Right lung (tissue), 5 donors: ENCODE results near the gene PCDHGA8. TPM values are rescaled to one million over a fixed set of nuclear protein-coding genes. Genes with fewer than 3 reads are reported as not detected.
"Not testable (repeated sequence)": the region's sequence is repeated elsewhere in the genome, so short reads cannot be mapped to it uniquely, and the experiment has no call there.

Experiments used
- DNase-seq, 2 donors: peaks; one replicate each; pipeline ENCODE4 v3.0.0-alpha.2; 2013
- polyA plus RNA-seq, 5 donors: library from polyadenylated mRNA; unstranded; fragments of 120-200 nt; gene quantifications; one replicate each; pipeline versions ENCODE4 v1.2.1 to v1.2.3, GENCODE V29; 2013; ENCODE audit warnings: inconsistent platforms in 1 of 5, low replicate concordance in 1 of 5; ENCODE audit not compliant: insufficient read length in 5 of 5, insufficient read depth in 1 of 5

Gene PCDHGA8
- polyA plus RNA-seq, 5 donors, result 0.50 to 1.1 (median 0.74) TPM

- no peak for DNase-seq
Measured at GRCh38 chr5:141430332-141431113, 38.1 kb downstream of the PCDHGA8 start, which contains the start of gene PCDHGA12. TSS of gene PCDHGA12 (plus strand) at chr5:141430507. CDS start at chr5:141430760, 253 bp downstream.

GRCh38 chr5:141431286-141431685 is 38.9 kb downstream of the PCDHGA8 start:
- DNase-seq, result no peak

DNA sequence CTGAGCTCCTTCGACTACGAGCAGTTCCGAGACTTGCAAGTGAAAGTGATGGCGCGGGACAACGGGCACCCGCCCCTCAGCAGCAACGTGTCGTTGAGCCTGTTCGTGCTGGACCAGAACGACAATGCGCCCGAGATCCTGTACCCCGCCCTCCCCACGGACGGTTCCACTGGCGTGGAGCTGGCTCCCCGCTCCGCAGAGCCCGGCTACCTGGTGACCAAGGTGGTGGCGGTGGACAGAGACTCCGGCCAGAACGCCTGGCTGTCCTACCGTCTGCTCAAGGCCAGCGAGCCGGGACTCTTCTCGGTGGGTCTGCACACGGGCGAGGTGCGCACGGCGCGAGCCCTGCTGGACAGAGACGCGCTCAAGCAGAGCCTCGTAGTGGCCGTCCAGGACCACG is 39.9 kb downstream of the PCDHGA8 start:
- not testable (repeated sequence) for DNase-seq

DNA sequence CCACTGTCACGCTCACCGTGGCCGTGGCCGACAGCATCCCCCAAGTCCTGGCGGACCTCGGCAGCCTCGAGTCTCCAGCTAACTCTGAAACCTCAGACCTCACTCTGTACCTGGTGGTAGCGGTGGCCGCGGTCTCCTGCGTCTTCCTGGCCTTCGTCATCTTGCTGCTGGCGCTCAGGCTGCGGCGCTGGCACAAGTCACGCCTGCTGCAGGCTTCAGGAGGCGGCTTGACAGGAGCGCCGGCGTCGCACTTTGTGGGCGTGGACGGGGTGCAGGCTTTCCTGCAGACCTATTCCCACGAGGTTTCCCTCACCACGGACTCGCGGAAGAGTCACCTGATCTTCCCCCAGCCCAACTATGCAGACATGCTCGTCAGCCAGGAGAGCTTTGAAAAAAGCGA is 40.3 kb downstream of the PCDHGA8 start:
- not testable (repeated sequence) for DNase-seq

GRCh38 chr5:141434006-141434405 is 41.6 kb downstream of the PCDHGA8 start:
- no peak for DNase-seq

DNA sequence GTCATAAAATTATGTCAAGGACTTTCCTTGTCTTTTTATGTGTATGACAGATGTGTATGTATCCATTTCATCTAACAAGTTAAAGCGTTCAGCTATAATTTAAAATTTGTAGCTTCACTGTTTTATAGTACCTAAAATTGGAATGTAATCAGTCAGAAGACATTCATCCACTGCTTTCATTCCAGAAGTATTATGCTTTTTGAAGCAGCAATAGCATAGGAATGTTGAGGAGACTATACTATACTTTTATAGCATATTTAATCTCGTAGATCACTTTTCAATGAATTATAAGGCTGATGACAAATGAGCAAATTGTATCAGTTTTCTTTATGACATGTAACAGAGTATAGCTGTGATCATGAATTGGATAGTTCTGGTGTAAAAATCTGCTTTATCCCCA is 44.8 kb downstream of the PCDHGA8 start:
- no peak for DNase-seq

- no peak for DNase-seq
Measured at GRCh38 chr5:141439411-141440141, 47.1 kb downstream of the PCDHGA8 start.

DNA sequence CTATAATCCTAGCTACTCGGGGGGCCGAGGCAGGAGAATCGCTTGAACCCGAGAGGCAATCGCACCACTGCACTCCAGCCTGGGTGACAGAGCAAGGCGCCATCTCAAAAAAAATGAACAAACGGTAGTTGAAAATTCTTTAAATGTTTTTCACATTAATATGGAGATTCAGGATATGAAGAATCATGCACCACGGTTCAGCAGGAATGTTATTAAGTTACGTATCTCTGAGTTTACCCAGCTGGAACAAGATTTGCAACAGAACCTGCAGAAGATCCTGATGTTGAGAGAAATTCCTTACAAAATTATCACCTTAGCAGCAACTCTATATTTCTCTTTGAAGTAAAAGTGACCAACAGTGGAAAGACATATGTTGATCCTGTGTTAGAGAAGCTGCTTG is 47.9 kb downstream of the PCDHGA8 start:
- no peak for DNase-seq

DNA sequence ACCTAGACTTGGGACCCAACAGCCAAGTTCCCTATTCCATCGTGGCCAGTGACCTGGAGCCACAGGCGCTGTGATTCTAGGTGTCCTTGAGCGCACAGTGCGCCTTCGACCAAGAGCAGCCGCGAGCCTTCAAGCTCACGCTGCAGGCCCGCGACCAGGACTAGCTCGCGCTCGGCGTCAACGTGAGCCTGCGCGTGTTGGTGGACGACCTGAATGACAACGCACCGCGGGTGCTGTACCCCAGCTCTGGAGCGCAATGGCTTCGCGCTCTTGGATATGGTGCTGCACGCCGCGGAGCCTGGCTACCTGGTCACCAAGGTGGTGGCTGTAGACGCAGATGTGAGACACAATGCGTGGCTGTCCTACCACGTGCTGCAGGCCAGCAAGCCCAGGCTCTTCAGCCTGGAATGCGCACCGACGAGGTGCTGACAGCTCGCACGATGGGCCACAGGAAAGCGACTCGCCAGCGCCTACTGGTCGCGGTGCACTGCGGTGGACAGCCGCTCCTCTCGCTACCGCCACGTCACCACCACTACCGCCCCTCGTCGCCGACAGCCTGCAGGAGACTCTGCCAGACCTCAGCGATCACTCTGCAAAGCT is 49.2 kb downstream of the PCDHGA8 start:
- no peak for DNase-seq

Other genes starting within 250 kb of the PCDHGA8 start
- gene PCDHB6, start 242.6 kb upstream of the PCDHGA8 start, polyA plus RNA-seq, result 1 to 10 TPM; 2.5 to 3.7 (median 3.0) TPM
- 1 to 10 TPM; 3.9 to 6.0 (median 4.7) TPM for gene PCDHB7, start 220.0 kb upstream of the PCDHGA8 start, polyA plus RNA-seq
- 1 to 10 TPM; 1.1 to 2.5 (median 2.2) TPM for gene PCDHB8, start 214.8 kb upstream of the PCDHGA8 start, polyA plus RNA-seq
- gene PCDHB16, start 210.2 kb upstream of the PCDHGA8 start, polyA plus RNA-seq, result 1 to 10 TPM; 4.7 to 6.6 (median 4.9) TPM
- gene PCDHB9, start 205.5 kb upstream of the PCDHGA8 start, polyA plus RNA-seq, result 1 to 10 TPM; 3.1 to 5.6 (median 4.0) TPM
- gene PCDHB10, start 200.3 kb upstream of the PCDHGA8 start, polyA plus RNA-seq, result 1 to 10 TPM; 5.0 to 7.5 (median 6.9) TPM
- 1 to 10 TPM; 1.7 to 4.5 (median 3.3) TPM for gene PCDHB11, start 193.0 kb upstream of the PCDHGA8 start, polyA plus RNA-seq
- 1 to 10 TPM; 4.3 to 6.6 (median 5.4) TPM for gene PCDHB12, start 183.9 kb upstream of the PCDHGA8 start, polyA plus RNA-seq
- gene PCDHB13, start 178.7 kb upstream of the PCDHGA8 start, polyA plus RNA-seq, result 1 to 10 TPM; 3.9 to 6.0 (median 5.0) TPM
- gene PCDHB14, start 169.3 kb upstream of the PCDHGA8 start, polyA plus RNA-seq, result 10 to 100 TPM in 1 of 5 donors, 1 to 10 TPM in 4; 9.1 to 10.3 (median 9.3) TPM
- 10 to 100 TPM in 3 of 5 donors, 1 to 10 TPM in 2; 9.4 to 13.2 (median 10.2) TPM for gene PCDHB15, start 147.2 kb upstream of the PCDHGA8 start, polyA plus RNA-seq
- gene SLC25A2, start 88.6 kb upstream of the PCDHGA8 start, polyA plus RNA-seq, result under 1 TPM; 0.08 to 0.26 (median 0.17) TPM
- gene TAF7, start 71.8 kb upstream of the PCDHGA8 start, polyA plus RNA-seq, result 100 to 1,000 TPM; 124 to 151 (median 140) TPM
- 1 to 10 TPM in 1 of 5 donors, under 1 TPM in 4; 0.50 to 1.0 (median 0.72) TPM for gene PCDHGA1, start 62.1 kb upstream of the PCDHGA8 start, polyA plus RNA-seq
- gene PCDHGA2, start 53.9 kb upstream of the PCDHGA8 start, polyA plus RNA-seq, result 1 to 10 TPM; 3.0 to 7.3 (median 4.2) TPM
- gene PCDHGA3, start 48.8 kb upstream of the PCDHGA8 start, polyA plus RNA-seq, result 1 to 10 TPM; 2.0 to 3.9 (median 2.8) TPM
- gene PCDHGB1, start 42.5 kb upstream of the PCDHGA8 start, polyA plus RNA-seq, result 1 to 10 TPM; 1.2 to 1.7 (median 1.7) TPM
- gene PCDHGA4, start 37.6 kb upstream of the PCDHGA8 start, polyA plus RNA-seq, result 1 to 10 TPM; 1.9 to 3.3 (median 2.4) TPM
- 1 to 10 TPM; 4.0 to 6.0 (median 4.3) TPM for gene PCDHGB2, start 32.6 kb upstream of the PCDHGA8 start, polyA plus RNA-seq
- gene PCDHGA5, start 28.5 kb upstream of the PCDHGA8 start, polyA plus RNA-seq, result 1 to 10 TPM; 2.7 to 4.5 (median 3.7) TPM
- 1 to 10 TPM; 2.0 to 3.0 (median 2.5) TPM for gene PCDHGB3, start 22.4 kb upstream of the PCDHGA8 start, polyA plus RNA-seq
- 1 to 10 TPM; 4.2 to 6.1 (median 4.6) TPM for gene PCDHGA6, start 18.7 kb upstream of the PCDHGA8 start, polyA plus RNA-seq
- 1 to 10 TPM; 1.7 to 2.1 (median 1.9) TPM for gene PCDHGA7, start 9.9 kb upstream of the PCDHGA8 start, polyA plus RNA-seq
- gene PCDHGB4, start 4.9 kb upstream of the PCDHGA8 start, polyA plus RNA-seq, result 1 to 10 TPM; 3.1 to 5.0 (median 4.2) TPM
- 1 to 10 TPM; 6.8 to 8.5 (median 7.7) TPM for gene PCDHGB5, start 5.3 kb downstream of the PCDHGA8 start, polyA plus RNA-seq
- 1 to 10 TPM; 4.4 to 8.3 (median 5.7) TPM for gene PCDHGA9, start 10.1 kb downstream of the PCDHGA8 start, polyA plus RNA-seq
- 1 to 10 TPM; 6.4 to 9.3 (median 7.8) TPM for gene PCDHGB6, start 15.4 kb downstream of the PCDHGA8 start, polyA plus RNA-seq
- gene PCDHGA10, start 20.4 kb downstream of the PCDHGA8 start, polyA plus RNA-seq, result 1 to 10 TPM; 4.2 to 5.4 (median 4.5) TPM
- gene PCDHGB7, start 25.0 kb downstream of the PCDHGA8 start, polyA plus RNA-seq, result 10 to 100 TPM; 13.1 to 15.2 (median 13.9) TPM
- gene PCDHGA11, start 28.4 kb downstream of the PCDHGA8 start, polyA plus RNA-seq, result 1 to 10 TPM; 2.7 to 4.4 (median 3.2) TPM
- gene PCDHGA12, start 37.9 kb downstream of the PCDHGA8 start, polyA plus RNA-seq, result 1 to 10 TPM; 2.3 to 4.3 (median 3.4) TPM
- gene PCDHGC3, start 83.3 kb downstream of the PCDHGA8 start, polyA plus RNA-seq, result 100 to 1,000 TPM; 102 to 151 (median 113) TPM
- 1 to 10 TPM; 1.5 to 2.7 (median 1.7) TPM for gene PCDHGC4, start 92.4 kb downstream of the PCDHGA8 start, polyA plus RNA-seq
- gene PCDHGC5, start 96.4 kb downstream of the PCDHGA8 start, polyA plus RNA-seq, result 1 to 10 TPM in 2 of 5 donors, under 1 TPM in 3; 0.76 to 1.2 (median 0.85) TPM
- gene DIAPH1, start 226.4 kb downstream of the PCDHGA8 start, polyA plus RNA-seq, result 10 to 100 TPM; 43.3 to 54.3 (median 47.7) TPM
- 100 to 1,000 TPM in 4 of 5 donors, 10 to 100 TPM in 1; 95.5 to 120 (median 106) TPM for gene HDAC3, start 244.2 kb downstream of the PCDHGA8 start, polyA plus RNA-seq
- under 1 TPM; 0.16 to 0.58 (median 0.37) TPM for gene RELL2, start 244.4 kb downstream of the PCDHGA8 start, polyA plus RNA-seq